Right cardiac atrium (tissue), 5 donors: Measurements from ENCODE around the gene GTF2B. TPM values are rescaled to one million over a fixed set of nuclear protein-coding genes. Genes with fewer than 3 reads are reported as not detected.
"Not testable (repeated sequence)": the region's sequence is repeated elsewhere in the genome, so short reads cannot be mapped to it uniquely, and the experiment has no call there.

Source experiments
- ATAC-seq, 2 donors: fragments of 200-7000 bp; cut with Tn5 transposase; one replicate each; pipeline versions ENCODE4 v1.8.0 to v1.9.1; 2020; ENCODE audit warnings: moderate library complexity in 2 of 2, mild to moderate bottlenecking in 1 of 2
- DNase-seq, 3 donors: peaks; one replicate each; pipeline ENCODE4 v3.0.0-alpha.2; 2020
- H3K27ac ChIP-seq: one replicate; pipeline ENCODE4 v1.5.1; 2013; ENCODE audit warnings: mild to moderate bottlenecking, low read length, control low read depth, moderate library complexity
- H3K27me3 ChIP-seq: one replicate; pipeline ENCODE4 v1.6.1; 2013; ENCODE audit not compliant: control insufficient read depth, insufficient read depth
- H3K4me1 ChIP-seq: one replicate; pipeline ENCODE4 v1.6.1; 2013; ENCODE audit warnings: low read length; ENCODE audit not compliant: control insufficient read depth, insufficient read depth
- H3K4me3 ChIP-seq: one replicate; pipeline ENCODE4 v1.5.1; 2013; ENCODE audit warnings: low read length, control low read depth
- H3K9me3 ChIP-seq: one replicate; pipeline ENCODE4 v1.6.1; 2013; ENCODE audit warnings: low read length; ENCODE audit not compliant: control insufficient read depth
- WGBS: extraction: QIAGEN DNeasy Blood & Tissue Kit; methylation state at CpG from one replicate; pipeline ENCODE4 v1.1.7; 2013; 5-methylcytosine and 5-hydroxymethylcytosine counted together
- intact Hi-C, 4 donors: fragments of 100-400 bp; cut with DNase I; formaldehyde crosslinking; loops; one replicate each; pipeline versions ENCODE4 v1.11.0 to v1.14.0; 2022 to 2023
- long read RNA-seq, 4 donors: library from polyadenylated mRNA; unstranded; transcript quantifications; one replicate each; pipeline ENCODE4 v2.0.0, GENCODE V29; 2020 to 2021
- polyA plus RNA-seq: library from polyadenylated mRNA; stranded (reverse); fragments of 200-250 nt; gene quantifications from one replicate; pipeline ENCODE4 v1.2.3, GENCODE V29; 2013
- total RNA-seq, 4 donors: library from RNA; stranded (reverse); fragmentation: NEBNext Ultra II Directional; extraction: Animal tissue kit (Norgen Biotek cat#: 25700); gene quantifications; one replicate each; pipeline ENCODE4 v1.2.1, GENCODE V29; 2021
- donor health status: healthy with polysubstance abuse.
- donor health status: DM: no; HTN: yes; CAD: no.
- donor health status: DM: no; HTN: no; CAD: no.
- donor health status: DM: no; HTN: yes; CAD: no; lungs with severe emphysema.
- donor health status: DM: yes; HTN: yes; CAD: no.

Gene GTF2B, protein sequence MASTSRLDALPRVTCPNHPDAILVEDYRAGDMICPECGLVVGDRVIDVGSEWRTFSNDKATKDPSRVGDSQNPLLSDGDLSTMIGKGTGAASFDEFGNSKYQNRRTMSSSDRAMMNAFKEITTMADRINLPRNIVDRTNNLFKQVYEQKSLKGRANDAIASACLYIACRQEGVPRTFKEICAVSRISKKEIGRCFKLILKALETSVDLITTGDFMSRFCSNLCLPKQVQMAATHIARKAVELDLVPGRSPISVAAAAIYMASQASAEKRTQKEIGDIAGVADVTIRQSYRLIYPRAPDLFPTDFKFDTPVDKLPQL
- total RNA-seq: 10 to 100 TPM; 13.0 to 18.8 (median 14.5) TPM
- 19.5 TPM for polyA plus RNA-seq
- long read RNA-seq, donor 1, transcript GTF2B-201 (7 exons, 1,351 nt): major isoform, 23 of 24 reads
- long read RNA-seq, donor 1, partial matches to known transcripts: 0 of 24 reads
- long read RNA-seq, donor 1, other reads (novel, unspliced or antisense): 1 of 24 reads
- long read RNA-seq, donor 2, transcript GTF2B-201 (7 exons, 1,351 nt): major isoform, 13 of 15 reads
- long read RNA-seq, donor 2, partial matches to known transcripts: 0 of 15 reads
- long read RNA-seq, donor 2, other reads (novel, unspliced or antisense): 2 of 15 reads
- long read RNA-seq, donor 3, transcript GTF2B-201 (7 exons, 1,351 nt): major isoform, 66 of 71 reads
- long read RNA-seq, donor 3, partial matches to known transcripts: 2 of 71 reads
- long read RNA-seq, donor 3, other reads (novel, unspliced or antisense): 3 of 71 reads
- long read RNA-seq, donor 4, transcript GTF2B-201 (7 exons, 1,351 nt): major isoform, 10 of 11 reads
- long read RNA-seq, donor 4, partial matches to known transcripts: 0 of 11 reads
- long read RNA-seq, donor 4, other reads (novel, unspliced or antisense): 1 of 11 reads

GRCh38 chr1:88891318-88891950 lies at the start of gene GTF2B:
TSS of gene GTF2B (minus strand) at chr1:88891567. CDS start at chr1:88891499, 68 bp downstream.
- no peaks in the 10 kb centered on the region for H3K9me3 ChIP-seq
- DNase-seq (peak; percentile 91 to 95 (median 93)), ATAC-seq (peak; percentile 95)
- peak within 1 kb of the TSS; percentile 83 for H3K27ac ChIP-seq
- H3K27me3 ChIP-seq: no peaks in the 10 kb centered on the region
- intact Hi-C loops: no loop called here
- H3K4me3 ChIP-seq: peak within 1 kb of the TSS; percentile 75
- WGBS: under 1% methylated on average over 47 of the region's 47 CpGs
- no peaks in the 10 kb centered on the region for H3K4me1 ChIP-seq

DNA sequence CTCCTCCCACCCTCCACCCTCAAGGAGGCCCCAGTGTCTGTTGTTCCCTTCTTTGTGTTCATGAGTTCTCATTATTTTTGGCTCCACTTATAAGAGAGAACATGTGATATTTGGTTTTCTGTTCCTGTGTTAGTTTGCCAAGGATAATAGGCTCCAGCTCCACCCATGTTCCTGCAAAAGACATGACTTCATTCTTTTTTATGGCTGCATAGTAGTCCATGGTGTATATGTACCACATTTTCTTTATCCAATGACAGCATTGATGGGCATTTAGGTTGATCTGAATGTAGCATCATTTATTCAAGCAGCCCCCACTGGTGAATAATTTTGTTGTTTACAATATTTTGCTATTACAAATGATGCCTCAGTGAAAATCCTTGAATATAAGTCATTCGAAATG lies 47.2 kb upstream of the GTF2B start:
- intact Hi-C loops: not testable (repeated sequence)

GRCh38 chr1:88936760-88937342 lies 45.5 kb upstream of the GTF2B start:
- Histone ChIP-seq H3K27ac (no peak overlapping the region), H3K9me3 (no peaks in the 10 kb centered on the region), H3K4me3 (no peak overlapping the region), H3K4me1 (no peaks in the 10 kb centered on the region), H3K27me3 (no peaks in the 10 kb centered on the region)
- ATAC-seq (peak in 1 of 2 donors; percentile 36), DNase-seq (no peak)
- intact Hi-C loops: no loop called here
- 79% methylated on average over 4 of the region's 4 CpGs for WGBS

More for the DNA sequence above, 47.2 kb upstream of the GTF2B start:
- 97% methylated on average over 1 of the region's 1 CpG for WGBS
- not testable (repeated sequence) for H3K4me3 ChIP-seq, H3K9me3 ChIP-seq, ATAC-seq, H3K27ac ChIP-seq, H3K4me1 ChIP-seq, DNase-seq, H3K27me3 ChIP-seq

- intact Hi-C loops: no loop called here
- ATAC-seq (no peak), DNase-seq (no peak)
- no peaks in the 10 kb centered on the region for H3K9me3 ChIP-seq
- H3K4me3 ChIP-seq: no peak overlapping the region
- no peaks in the 10 kb centered on the region for H3K27me3 ChIP-seq
- H3K27ac ChIP-seq: no peak overlapping the region
- H3K4me1 ChIP-seq: no peaks in the 10 kb centered on the region
These were observed 44.8 kb upstream of the GTF2B start for GRCh38 chr1:88936223-88936523.

DNA sequence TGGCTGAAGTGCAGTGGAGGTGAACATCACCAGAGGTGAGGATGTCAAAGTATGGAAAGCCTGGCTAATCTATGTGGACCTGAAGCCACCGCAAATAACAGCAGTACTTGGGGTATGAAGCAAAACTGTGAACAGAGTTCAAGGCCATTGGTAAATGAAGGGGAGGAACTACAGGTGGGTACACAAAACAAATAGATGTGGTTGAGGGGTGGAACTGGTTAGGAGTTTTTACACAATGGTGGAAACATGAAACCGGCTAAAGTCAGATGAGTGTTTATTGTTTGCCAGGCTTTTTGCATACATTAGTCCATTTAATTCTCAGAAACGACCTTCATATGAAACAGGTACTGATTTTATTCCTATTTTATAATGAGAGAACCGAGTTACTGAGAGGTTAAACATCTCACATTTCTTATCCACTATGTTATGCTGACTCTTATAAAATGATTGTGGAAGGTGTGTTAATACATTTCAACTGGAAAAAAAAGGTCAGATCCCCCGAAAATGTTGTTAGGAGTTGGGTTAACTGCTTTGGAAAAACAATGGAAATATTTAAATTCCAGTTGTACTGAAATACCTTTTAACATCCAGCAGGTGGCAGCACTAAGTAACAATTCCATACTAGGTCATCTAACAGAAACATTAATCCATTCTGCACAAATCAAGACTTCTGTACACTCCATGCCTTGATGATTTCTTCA lies 44.3 kb upstream of the GTF2B start:
- WGBS: 67% methylated on average over 5 of the region's 5 CpGs
- no peak overlapping the region for H3K4me3 ChIP-seq
- ATAC-seq: peak in 1 of 2 donors; percentile 48
- intact Hi-C loops: no loop called here
- DNase-seq: no peak
- H3K4me1 ChIP-seq: no peaks in the 10 kb centered on the region
- no peaks in the 10 kb centered on the region for H3K27me3 ChIP-seq
- H3K9me3 ChIP-seq: no peaks in the 10 kb centered on the region
- H3K27ac ChIP-seq: no peak overlapping the region

GRCh38 chr1:88930176-88930575 lies 38.8 kb upstream of the GTF2B start:
- H3K4me1 ChIP-seq, H3K27me3 ChIP-seq, ATAC-seq, DNase-seq, intact Hi-C loops, H3K9me3 ChIP-seq, H3K27ac ChIP-seq, H3K4me3 ChIP-seq: not testable (repeated sequence)
- WGBS: 92% methylated on average over 7 of the region's 7 CpGs

DNA sequence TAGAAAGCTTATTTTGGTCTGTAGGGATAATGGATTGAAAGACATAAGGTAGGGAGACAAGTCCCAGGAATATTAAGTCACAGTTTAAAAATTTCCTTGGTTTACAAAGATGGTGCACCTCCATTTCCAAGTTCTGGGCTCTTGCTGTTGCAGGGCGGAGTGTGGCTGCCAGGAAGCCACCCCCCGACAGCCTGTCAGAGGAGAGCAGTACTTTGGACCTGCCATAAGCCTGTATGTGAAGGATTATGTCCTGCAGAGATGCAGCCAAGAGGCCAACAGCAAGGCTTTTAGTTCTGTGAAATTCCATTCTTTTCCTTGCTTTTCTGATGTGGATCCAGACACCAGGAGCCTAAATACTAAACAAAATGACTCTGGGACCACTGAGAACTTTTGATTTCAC lies 31.9 kb upstream of the GTF2B start:
- Histone ChIP-seq H3K9me3 (peaks cover 2% of the 10 kb centered on the region), H3K27ac (no peak overlapping the region), H3K27me3 (no peaks in the 10 kb centered on the region), H3K4me1 (no peaks in the 10 kb centered on the region), H3K4me3 (no peak overlapping the region)
- 100% methylated on average over 2 of the region's 2 CpGs for WGBS
- intact Hi-C loops: no loop called here
- no peak for DNase-seq
- no peak for ATAC-seq

DNA sequence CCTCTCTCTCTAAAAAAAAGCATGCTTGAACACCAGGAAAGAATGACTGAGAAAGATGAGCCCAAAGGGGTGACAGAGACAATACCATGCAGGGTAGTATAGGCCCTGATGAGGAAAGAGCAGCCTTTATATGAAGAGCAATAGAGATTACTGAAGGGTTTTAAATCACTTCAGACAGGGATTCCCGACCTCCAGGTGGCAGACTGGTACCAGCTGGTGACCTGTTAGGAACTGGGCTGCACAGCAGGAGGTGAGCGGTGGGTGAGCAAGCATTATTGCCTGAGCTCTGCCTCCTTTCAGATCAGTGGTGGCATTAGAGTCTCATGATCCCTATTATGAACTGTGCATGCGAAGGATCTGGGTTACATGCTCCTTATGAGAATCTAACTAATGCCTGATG lies 30.8 kb upstream of the GTF2B start:
- no peak for ATAC-seq
- WGBS: 86% methylated on average over 3 of the region's 3 CpGs
- intact Hi-C loops: no loop called here
- Histone ChIP-seq H3K4me1 (no peaks in the 10 kb centered on the region), H3K4me3 (no peak overlapping the region), H3K9me3 (peaks cover 2% of the 10 kb centered on the region), H3K27ac (no peak overlapping the region), H3K27me3 (no peaks in the 10 kb centered on the region)
- no peak for DNase-seq

- Histone ChIP-seq H3K9me3 (peaks cover 2% of the 10 kb centered on the region), H3K27ac (no peak overlapping the region), H3K27me3 (no peaks in the 10 kb centered on the region), H3K4me1 (no peaks in the 10 kb centered on the region), H3K4me3 (no peak overlapping the region)
- intact Hi-C loops: no loop called here
- ATAC-seq (no peak), DNase-seq (no peak)
- WGBS: 99% methylated on average over 1 of the region's 1 CpG
These were observed 29.5 kb upstream of the GTF2B start for GRCh38 chr1:88920845-88921244.

GRCh38 chr1:88917321-88918025 lies 26.1 kb upstream of the GTF2B start:
- DNase-seq (no peak), ATAC-seq (no peak)
- Histone ChIP-seq H3K4me1 (no peaks in the 10 kb centered on the region), H3K9me3 (peaks cover 2% of the 10 kb centered on the region), H3K4me3 (no peak overlapping the region), H3K27me3 (no peaks in the 10 kb centered on the region), H3K27ac (no peak overlapping the region)
- intact Hi-C loops: no loop called here
- 98% methylated on average over 3 of the region's 3 CpGs for WGBS
